ENCODE measurements around the gene NTNG1.

DNA sequence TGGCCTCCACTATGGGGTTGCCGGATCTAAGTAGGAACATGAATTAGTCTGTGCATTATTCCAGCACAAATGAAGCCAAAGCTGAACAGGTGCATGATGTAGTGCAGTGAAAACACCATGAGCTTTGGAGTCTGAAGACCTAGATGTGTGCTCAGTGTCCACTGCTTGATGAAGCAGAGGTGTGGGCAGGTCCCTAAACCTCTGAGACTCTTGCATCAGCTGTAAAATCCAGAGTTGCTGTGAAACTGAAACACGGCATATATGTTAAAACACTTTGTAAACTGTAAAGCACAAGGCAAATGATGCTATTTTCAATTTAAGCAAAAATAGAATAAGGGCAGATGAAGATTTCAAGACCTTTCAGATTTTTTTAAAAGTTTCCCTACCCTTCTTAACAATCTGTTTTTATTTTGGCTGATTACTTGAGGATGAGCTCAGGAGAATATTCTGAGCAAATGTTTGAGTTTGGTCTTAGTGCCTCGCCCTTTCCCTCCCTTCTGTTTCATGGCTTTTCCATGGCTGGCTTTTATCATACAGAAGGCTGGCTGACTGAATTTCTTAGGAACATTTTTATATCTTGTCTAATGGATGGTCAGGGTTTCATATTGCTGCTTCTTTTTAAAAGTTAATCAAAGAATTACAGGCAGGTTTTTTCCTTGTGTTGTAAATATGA is 221.8 kb downstream of the NTNG1 start:
- TF ChIP-seq CTCF (IDR thresholded peaks at IDR 0.05): no peak
- no peak for TF ChIP-seq POLR2A (IDR thresholded peaks at IDR 0.05)

Measured in right lobe of liver (tissue), 4 donors.